Pons (tissue), 1 donor: Measurements from ENCODE around the gene NOX5.

Experiments
- DNase-seq: peaks from one replicate; pipeline ENCODE4 v3.0.0-alpha.2; 2016; ENCODE audit warnings: low spot score

NOX5 gene

DNA sequence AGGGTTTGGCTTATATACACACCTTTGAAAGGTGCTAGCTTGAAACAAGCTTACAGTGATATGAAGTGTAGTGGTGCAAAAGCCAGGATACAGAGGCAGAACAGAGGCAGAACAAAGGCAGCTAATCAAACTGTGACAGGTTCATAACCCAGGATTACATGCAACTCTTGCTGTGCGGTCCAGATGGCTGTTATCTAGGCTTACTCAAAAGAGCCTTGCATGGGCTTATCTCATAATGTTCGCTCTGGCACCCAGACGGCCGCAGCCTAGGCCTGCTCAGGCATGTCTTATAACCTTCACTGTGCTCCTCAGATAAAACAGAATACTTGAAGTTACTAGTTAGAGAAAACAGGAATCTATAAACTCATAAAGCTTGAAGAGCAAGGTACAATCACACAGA lies 22.8 kb upstream of the NOX5 start:
- no peak for DNase-seq

DNA sequence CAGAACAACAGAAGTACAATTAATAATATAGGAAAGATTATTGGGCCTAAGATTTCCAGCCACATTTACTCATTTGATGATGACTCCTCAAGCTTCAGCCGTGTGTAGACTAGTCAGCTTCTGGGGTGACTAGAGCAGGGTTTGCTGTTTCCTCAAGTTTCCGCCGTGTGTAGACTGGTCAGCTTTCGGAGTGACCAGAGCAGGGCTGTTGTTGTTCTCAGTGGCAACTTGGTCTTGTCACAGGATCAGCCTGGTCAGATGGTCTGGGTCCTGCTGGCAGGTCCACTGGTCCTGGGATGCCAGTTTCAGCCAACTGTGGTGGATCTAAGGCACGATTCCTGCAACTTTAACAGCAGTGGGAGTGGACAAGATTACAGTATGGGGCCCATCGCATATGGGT lies 21.8 kb upstream of the NOX5 start:
- no peak for DNase-seq

DNA sequence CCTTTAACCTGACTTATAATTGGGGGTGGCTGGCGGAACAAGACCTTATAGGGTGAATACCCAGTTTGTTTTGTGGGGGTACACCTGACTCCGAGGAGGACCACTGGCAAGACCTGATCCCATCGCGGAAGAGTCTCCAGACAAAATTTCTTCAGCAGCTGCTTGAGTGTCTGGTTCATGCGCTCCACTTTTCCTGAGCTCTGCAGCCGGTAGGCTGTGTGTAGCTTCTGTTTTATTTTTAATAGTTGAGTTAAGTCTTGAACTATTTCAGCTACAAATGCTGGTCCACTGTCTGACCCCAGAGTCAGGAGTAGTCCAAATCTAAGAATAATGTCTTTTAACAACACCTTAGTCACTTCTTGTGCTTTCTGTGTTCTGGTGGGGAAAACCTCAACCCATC lies 21.2 kb upstream of the NOX5 start:
- DNase-seq = no peak

DNA sequence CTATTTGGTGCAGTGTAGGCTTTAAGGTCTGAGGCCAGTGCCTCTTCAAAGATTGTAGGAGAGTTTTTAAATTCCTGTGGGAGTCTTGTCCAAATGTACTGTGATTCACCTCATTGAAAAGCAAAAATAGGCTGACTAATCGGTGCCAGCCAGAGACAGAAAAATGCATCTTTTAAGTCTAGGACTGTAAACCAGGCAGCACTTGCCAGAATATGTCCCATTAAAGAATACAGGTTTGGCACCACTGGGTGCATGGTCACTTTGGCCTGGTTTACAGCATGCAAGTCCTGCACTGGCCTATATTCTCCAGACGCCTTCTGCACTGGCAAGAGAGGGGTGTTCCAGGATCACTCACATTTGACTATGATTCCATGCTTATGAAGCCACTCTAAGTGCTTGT lies 20.3 kb upstream of the NOX5 start:
- DNase-seq = no peak

DNA sequence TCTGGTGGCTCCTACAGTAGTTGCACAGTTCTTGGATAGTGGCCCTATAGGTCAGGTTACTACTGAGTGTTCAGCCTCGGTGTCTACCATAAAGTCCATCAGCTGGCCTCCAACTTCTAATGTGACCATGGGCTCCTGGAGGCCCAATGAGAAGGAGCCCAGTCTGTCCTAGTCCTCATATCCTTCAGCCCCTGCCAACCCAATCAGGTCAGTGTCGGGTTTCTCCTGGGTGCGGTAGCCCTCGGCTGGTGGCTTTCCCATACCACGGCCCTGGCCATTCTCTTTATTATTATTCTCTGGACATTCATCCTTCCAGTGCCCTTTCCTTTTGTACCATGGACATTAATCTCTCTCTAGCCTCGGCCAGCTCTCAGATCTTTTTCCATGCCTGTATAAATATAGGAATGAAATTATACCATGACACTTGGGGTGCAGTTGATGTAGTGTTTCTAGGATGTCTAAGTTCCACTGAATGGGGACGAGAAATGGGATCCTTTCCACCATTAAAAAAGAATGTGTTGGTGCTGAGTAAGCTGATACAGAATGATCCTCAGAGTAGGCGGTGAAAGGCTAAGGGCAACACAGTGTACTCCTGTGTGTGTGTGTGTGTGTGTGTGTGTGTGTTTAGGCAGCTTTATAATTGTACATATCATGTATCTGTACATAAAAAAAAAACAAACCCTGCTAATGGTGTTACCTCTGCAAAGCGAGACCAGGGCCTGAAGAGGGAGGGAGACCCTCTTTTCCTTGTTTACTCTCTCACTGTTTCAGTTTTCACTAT lies 19.3 kb upstream of the NOX5 start:
- DNase-seq = no peak

DNA sequence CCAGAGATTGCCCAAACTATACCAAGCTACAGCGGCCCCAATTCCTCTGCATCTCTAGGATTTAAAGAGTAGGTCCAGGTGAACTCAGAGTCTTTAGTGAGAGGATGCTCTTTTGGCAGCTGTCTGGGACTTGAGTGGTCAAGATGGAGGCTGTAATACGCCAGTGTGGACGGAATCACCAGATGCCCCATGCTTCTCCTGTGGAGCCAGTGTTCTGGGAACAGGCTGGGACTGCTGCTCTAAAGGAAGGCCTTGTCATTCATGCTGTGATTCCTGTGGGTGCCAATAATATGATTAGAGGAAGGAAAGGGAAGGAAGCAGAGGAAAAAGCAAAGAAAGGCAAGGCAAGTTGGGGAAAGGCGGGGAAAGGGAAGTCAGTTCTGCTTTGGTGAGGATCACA lies 17.4 kb upstream of the NOX5 start:
- DNase-seq = no peak

DNA sequence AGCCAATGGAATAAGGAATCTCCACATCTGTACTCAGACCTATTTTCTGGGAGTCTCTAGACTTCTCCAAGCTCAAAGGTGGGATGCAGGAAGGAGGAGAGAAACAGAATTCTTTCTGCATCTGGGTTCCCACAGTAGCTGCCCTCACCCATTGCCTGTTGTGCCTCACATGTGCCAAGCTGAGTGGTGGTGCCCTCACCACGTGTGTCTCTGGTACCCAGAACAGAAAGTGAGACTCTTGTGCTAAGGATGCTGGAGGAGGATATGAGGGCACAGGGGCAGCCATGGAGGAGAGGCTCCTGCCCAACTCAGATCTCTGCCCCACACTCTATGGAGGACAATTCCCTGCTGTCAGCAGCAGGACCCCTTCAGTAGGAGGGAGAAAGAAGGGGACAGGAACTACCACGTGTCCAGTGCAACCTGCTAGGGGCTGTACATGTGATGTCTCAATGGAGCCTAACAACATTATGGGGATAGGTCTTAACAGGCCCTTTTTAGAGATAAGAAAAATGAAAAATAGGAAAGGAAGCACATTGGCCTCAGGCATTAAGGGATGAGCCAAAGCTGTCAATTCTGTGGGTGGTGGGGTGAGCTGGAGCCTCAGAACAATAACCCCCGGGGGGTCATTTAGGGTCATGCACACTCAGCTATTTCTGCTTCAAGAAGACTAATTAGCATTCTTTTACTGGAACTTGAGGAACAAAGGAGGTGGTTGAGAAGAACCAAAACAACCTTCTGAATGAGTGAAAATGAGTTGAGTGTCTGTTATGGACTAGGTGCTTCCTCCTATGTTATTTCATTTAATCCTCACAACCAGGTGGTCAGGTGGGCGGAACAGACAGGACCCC lies 16.3 kb upstream of the NOX5 start:
- DNase-seq = no peak

DNA sequence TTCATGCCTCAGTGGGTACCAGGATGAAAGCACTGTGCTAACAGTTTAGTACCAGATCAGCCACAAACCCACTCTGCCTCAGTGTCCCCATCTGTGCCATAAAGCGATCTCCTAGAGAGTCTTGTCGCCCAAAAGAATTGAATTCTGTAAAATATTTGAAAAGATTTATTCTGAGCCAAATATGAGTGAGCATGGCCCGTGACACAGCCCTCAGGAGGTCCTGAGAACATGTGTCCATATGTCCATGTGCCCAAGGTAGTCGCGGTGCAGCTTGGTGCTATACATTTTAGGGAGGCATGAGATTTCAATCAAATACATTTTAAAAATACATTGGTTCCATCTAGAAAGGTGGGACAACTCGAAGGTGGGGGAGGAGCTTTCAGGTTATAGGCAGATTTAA lies 15.4 kb upstream of the NOX5 start:
- DNase-seq = no peak

DNA sequence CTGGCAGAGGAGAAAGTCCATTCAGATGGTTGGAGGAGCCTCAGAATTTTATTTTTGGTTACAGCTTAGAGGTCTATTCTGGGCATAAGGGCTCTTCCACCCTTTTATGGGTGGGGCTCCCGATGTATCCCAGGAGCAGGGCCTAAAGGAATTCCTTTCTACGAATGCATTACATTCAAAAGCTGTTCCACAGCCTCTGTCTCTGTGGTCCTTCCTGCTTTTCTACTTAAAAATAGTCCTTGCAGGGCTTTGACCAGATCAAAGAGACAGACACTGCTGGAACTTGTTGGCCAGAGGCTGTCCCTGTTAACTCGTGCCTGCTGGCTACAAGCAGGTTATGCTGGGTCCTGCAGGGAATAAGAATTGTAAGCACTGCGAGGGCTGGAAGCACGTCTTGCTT lies 14.4 kb upstream of the NOX5 start:
- no peak for DNase-seq

DNA sequence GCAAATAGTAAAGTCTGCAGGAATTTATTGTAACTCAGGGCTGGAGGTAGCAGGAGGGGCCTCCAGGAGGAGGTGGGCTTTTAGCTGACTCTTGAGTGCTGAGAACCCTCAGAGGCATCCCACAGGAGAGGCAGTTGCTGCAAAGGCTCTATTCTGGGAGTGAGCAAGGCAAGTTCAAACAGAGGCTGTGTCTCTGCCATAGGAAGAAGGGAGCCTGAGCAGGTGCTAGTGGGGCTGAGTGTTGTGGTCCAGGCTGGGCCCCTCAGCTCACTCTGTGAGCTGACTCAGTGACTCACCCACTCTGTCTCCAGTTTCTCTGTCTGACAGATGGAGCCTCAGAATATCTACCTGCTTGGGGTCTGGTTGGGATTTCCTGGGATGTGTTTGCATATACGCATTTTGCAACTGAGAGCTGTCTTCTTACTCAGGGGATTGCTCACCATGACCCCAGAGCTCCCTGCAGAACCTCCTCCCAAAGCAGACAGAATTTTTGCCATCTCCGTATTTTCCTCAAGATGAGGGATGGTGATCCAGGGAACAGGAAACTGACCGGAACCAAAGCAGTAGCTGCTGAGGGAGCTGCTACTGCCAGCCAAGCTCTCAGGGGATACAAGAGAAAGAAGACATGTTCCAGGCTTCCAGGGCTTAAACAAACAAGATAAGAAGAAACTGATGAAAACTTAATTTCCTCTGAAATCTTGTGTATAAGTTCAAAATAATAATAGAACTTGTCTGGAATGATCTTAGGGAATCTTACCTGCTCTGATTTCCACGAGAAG lies 13.6 kb upstream of the NOX5 start:
- DNase-seq = no peak

DNA sequence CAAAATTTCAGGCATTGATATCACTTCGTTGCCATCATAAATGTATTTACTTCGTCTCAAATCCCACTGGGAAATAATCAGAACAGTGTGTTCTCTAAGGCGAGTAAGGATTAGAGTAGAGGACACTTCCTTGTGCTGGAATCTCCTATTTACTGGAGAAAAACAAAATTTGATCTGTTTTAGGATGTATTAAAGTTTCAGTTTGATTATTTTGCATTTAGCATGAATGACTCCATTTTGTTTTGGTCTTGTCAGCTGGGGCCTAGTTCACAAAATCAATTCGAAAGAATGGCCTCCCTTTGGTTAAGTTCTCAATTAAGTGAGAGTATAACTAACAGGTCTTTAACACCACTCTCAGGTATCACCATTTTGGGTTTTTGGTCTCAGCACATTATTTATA lies 11.7 kb upstream of the NOX5 start:
- no peak for DNase-seq

DNA sequence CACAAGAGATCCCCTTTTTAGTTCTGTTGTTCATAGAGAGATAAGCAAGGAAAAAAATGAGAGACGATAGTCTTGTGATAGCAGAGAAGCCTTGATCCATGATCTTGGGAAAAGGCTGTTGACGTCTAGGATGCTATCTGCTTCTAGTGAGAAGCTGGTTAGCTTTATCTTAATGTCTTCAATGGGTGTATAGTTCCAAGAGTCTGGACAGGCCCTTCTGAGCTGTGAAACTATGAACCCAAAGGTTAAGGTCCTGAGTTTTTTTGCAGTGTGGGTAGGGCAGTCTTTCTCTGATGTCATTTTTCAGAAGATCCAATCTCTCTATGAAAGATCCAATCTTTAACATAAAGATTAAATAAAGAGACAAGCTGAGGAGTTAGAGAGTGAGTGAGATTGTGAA lies 10.5 kb upstream of the NOX5 start:
- DNase-seq = no peak

DNA sequence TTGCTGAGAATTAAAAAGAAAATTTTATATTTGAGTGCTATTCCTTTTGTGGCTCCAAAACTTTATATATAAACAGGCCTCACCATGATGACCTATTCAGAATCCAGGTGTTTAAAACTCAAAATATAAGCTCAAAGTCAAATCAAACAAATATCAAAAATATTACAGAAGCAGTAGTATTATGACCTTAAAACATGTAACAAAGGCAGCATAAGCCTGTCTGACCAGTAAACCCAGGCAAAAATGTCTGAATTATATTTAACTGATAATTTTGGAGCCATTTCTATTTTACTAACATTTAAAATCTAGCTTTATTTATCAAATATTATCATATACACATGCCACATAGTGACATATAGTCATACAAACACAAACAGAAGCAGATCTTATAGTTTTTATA lies 6.4 kb upstream of the NOX5 start:
- DNase-seq = no peak

DNA sequence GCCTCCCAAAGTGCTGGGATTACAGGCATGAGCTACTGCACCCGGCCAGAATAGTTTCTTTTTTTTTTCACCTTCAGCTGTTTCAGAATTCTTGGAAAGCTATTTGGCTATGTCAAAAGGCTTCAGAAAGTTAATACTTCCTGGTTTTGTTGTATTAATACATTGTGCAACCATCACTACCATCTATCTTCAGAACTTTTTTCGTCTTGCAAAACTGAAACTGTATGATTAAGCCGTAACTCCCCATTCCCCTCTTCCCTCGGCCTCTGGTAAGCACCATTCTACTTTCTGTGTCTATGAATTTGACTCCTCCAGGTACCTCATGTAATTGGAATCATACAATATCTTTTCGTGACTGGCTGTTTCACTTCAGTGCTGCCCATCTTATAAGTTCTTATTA lies 5.2 kb upstream of the NOX5 start:
- no peak for DNase-seq

DNA sequence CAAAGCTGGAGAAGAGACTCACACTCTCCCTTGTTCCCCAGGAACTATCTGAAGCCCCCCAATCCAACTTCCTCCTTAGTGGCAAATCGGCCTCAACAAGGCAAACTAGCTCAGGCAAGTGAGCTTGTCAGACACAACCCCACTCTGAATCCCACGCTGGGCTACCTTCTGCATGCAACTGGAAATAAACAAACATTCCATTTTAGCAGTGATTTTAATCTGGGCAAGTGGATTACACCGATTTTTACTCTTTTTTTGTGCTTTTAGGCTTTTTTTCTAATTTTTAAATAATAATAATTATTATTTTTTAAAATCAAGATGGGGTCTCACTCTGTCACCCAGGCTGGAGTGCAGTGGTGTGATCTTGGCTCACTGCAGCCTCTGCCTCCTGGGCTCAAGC lies 2.9 kb upstream of the NOX5 start:
- no peak for DNase-seq

DNA sequence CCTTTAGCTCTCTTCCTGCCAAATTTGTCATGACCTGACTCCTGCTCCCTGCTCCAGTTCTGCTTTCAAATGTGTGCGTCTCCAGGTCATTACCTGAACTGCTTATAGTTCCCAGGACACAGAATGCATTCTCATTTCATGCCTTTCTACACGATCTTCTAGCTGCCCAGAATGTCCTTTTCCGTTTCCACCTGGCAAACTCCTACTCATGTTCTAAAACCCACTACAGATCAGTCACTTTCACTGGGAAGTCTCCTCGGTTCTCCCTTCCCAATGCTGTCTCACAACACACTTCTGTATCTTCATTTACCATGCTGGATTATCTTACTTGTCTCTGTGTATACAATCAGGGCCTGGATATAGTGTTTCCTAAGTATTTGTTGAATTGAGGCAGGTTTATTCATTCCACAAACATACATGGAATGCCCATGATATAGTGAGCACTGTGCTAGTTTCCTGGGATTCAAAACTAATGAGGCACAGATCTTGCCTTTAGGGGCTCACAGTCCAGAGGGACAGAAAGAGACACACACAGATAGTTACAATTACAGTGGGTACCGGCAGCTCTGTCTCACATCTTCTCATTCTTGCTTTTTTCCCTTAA lies 1.6 kb upstream of the NOX5 start:
- DNase-seq = no peak

DNA sequence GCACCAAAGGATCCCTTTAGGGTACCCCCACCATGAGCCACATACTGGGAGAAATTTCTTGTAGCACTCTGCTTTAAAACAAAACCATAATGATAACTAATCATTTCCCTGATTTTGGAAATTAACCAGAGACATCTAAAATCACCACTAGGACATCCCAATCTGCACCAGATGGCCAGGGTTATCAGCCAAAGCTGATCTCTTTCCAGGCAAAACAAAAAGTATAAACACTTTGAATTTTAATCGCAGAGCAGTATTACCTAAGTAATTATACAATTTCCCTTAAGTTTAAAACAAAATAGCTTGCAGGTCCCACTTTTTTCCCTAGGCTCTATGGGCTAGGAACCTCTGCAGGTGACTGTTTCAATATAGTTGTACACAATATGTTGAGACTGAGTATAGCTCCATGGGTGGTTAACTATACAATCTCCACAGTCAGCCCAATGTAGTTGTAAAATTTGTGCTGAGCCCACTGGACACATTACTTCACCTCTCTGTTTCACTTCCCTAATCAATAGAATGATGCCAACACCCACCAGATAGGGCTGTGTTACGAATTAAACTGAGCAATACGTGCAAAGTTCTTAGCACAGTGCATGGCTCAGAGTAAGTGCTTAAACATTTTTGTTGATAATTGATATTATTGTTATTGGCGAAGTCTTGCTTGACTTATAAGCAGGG lies 629 bp upstream of the NOX5 start:
- no peak for DNase-seq

DNA sequence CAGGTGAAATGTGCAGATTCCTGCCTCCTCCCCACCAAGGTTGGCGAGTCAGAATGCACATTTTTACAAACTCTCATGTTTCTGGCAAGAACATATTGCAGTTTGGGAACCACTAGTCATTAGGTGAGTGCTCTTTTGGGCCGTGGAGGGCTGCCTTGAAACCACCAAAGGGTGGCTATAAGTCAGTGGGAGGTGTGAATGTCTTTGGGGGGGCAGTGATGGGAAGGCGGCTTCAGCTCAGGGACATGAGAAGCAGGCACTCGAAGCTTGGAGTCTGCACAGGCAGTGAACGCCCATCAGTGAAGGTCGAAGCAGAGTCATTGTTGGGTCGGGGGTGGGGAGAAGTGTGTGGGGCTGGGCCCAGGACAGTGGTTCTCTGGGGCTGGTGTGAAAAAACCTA lies 1.1 kb downstream of the NOX5 start:
- no peak for DNase-seq

DNA sequence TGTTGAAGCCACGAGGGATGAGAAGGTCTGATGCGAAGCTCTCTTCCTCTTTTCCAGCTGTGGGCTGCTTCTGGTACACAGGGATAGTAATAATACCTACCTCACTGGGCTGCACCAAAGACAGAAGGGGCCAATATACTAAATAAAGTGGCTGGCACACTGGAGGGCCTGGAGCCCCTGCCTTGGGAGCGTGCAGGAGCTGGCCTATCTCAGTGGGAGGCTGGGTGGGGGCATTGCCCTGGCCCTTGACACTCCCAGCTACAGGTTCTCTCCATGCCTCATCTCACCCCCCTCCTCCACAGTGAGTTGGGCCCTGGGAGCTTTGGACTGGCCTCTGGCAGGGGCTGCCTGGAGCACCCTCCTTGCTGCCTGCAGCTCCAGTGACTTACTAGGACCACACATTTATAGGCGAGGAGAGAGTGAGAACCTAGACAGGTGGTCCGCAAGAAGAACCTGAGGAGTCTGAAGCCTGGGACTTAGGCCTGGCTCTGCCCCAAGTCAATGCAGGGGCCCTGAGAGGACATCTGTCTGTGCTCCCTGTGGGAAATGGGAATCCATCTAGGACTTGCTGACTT lies 1.6 kb downstream of the NOX5 start:
- no peak for DNase-seq

DNA sequence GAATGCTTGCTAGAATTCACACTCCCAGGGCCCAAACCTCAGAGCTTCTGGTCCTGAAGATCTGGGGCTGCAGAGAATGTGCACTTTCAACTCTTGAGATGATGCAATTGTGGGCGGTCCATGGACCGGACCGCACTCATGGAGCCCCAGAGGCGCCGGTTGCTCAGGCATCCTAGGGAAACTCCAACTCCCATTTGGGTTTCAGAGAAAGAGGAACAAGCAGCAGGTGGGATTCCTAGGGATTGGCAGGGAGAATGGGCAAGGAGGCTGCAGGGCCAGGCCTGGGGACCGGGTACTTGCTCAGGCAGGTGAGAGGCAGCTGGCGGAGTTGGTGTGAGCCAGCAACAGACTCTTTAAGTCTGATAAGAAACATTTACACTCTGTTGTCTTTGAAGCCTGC lies 3.5 kb downstream of the NOX5 start:
- no peak for DNase-seq

DNA sequence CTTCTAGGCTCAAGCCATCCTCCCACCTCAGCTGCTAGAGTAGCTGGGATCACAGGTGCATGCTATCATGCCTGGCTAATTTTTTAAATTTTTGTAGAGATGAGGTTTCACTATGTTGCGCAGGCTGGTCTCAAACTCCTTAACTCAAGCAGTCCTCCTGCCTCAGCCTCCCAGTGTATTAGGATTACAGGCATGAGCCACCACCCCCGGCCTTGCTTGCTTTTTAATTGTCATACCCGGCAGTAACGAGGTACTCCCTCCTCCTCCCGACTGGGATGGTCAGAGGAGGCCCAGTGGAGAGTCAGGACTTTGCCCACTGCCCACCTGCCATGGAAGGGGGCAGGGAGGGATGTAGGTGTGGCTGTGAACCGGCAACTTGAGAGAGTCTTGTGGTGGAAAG lies 4.5 kb downstream of the NOX5 start:
- DNase-seq = no peak

DNA sequence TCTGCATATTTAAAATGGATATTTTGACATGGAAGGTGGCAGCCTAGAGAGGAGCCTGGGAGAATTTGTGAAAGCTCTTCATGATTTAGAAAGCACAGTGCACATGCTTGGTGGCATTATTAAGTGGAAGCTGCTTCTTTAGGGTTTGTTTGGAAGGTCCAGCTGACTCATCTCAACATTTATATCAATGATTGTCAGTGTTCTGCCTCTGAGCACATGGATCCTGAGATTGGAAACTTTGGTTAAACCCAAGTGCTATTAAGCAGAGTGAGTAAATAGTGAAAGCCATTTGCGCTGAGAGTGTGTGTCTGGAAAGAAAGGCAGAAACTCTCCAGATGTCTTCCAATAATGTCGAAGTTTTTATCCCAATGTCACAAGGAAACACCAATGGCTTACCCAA lies 7.4 kb downstream of the NOX5 start:
- no peak for DNase-seq
